ENCODE measurements around the gene SDK1.

Gene SDK1

DNA sequence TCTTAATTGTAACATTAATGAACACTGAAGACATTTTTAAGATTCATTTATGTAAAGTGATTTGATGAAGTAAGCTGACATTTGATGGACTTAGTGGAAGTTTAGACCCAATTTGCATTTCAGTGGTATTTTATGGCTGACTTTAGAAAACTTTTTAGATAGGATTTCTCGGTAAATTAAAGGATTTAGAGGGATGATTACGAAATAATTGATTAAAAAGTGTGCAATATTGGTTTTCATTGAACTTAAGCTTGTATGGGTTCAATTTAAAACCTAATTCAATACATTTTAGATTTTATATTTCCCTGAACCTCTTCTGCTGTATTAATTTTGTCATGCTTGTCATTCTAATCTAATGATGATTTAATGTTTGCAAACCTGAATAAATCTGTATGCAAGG, 135.1 kb downstream of the SDK1 start:
- no peak for DNase-seq (ENCODE audit: low spot score)
- no peak overlapping the region for H3K27ac ChIP-seq
- TF ChIP-seq, protein P1, sequence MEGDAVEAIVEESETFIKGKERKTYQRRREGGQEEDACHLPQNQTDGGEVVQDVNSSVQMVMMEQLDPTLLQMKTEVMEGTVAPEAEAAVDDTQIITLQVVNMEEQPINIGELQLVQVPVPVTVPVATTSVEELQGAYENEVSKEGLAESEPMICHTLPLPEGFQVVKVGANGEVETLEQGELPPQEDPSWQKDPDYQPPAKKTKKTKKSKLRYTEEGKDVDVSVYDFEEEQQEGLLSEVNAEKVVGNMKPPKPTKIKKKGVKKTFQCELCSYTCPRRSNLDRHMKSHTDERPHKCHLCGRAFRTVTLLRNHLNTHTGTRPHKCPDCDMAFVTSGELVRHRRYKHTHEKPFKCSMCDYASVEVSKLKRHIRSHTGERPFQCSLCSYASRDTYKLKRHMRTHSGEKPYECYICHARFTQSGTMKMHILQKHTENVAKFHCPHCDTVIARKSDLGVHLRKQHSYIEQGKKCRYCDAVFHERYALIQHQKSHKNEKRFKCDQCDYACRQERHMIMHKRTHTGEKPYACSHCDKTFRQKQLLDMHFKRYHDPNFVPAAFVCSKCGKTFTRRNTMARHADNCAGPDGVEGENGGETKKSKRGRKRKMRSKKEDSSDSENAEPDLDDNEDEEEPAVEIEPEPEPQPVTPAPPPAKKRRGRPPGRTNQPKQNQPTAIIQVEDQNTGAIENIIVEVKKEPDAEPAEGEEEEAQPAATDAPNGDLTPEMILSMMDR (IDR thresholded peaks at IDR 0.05): no peak
- H3K4me3 ChIP-seq: no peak overlapping the region

DNA sequence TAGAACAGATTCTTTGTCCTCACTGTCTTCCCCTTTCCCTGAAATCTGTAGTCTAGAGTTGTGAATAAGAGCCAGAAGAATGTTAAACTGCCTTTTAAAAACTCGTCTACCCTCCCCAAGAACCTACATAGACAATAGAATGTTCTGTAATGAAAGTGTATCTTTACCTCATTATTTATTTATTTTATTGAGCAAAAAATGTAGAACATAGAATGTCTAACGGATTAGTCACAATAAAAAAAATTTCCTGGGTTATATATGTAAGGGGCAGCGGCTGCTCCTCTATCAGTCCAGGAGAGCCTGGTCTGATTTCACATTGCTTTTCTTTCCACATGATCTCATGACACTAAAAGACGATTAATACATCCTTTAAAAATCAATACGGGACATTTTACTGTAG, 135.7 kb downstream of the SDK1 start:
- Histone ChIP-seq H3K27ac (no peak overlapping the region), H3K4me3 (no peak overlapping the region)
- TF ChIP-seq, protein P1 (IDR thresholded peaks at IDR 0.05): no peak
- DNase-seq (ENCODE audit: low spot score): no peak

DNA sequence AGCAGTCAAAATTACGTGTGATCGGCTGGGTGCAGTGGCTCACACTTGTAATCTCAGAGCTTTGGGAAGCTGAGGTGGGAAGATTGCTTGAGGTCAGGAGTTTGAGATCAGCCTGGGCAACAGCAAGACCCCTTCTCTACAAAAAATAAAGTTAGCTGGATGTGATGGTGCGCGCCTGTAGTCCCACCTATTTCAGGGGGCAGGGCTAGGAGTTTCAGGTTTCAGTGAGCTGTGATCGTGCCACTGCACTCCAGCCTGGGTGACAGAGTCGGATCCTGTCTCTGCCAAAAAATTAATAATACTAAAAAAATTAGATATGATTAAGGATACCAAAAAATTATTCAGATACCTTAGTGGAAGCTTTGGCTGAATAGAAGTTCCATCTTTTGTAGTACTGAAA, 136.4 kb downstream of the SDK1 start:
- Histone ChIP-seq H3K27ac (no peak overlapping the region), H3K4me3 (no peak overlapping the region)
- TF ChIP-seq, protein P1 (IDR thresholded peaks at IDR 0.05): no peak
- DNase-seq (ENCODE audit: low spot score): no peak

DNA sequence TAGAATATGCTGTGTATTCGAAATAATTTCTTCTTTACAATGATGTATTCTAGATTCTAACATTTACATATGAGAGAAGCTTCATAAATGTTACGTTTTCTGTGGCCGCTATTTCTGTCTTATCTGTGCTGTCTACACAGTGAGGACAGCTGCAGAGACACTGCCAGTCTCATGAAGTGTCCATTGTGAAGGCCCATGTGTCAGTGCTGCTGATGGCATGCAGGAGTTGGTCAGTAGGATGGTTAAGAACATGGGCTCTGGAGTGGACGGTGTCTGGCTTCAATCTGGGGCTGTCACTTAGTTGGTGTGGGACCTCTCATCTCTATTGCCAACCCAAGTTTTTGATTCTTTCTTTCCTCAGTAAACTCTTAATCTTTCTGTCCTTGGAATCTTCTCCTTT, 137.3 kb downstream of the SDK1 start:
- TF ChIP-seq, protein P1 (IDR thresholded peaks at IDR 0.05): no peak
- Histone ChIP-seq H3K4me3 (no peak overlapping the region), H3K27ac (no peak overlapping the region)
- DNase-seq (ENCODE audit: low spot score): no peak

DNA sequence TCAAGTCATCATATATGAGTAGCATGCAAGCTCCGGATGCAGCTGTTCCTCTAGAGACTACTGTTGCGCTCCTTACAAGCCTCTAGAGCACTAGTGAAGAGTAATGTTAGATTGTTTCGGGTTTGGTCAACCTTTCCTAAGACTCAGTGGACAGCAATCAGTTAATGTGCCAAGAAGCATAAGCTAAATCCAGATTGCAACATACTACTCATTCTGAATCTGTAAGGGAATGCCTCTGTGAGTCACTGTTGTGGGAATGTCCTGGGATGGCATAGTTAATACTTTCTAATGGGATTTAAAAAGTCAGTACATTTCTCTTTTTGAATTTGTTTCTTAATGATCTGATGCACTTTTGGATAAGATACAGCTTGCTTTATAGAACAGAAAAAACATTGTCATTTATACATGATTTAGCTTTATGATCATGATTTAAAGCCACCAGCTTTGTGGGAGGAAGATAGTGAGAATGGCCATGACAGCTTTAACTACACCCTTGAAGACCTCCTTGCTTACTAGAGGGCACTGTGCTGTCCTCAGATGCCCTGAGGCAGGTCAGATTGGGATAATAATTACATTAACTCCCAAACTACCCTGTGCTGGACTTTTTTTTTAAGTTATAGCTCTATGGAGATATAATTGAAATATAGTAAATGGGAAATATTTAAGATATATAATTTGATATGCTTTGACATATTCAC, 138.4 kb downstream of the SDK1 start:
- DNase-seq (ENCODE audit: low spot score): no peak
- Histone ChIP-seq H3K4me3 (no peak overlapping the region), H3K27ac (no peak overlapping the region)
- TF ChIP-seq, protein P1 (IDR thresholded peaks at IDR 0.05): no peak

DNA sequence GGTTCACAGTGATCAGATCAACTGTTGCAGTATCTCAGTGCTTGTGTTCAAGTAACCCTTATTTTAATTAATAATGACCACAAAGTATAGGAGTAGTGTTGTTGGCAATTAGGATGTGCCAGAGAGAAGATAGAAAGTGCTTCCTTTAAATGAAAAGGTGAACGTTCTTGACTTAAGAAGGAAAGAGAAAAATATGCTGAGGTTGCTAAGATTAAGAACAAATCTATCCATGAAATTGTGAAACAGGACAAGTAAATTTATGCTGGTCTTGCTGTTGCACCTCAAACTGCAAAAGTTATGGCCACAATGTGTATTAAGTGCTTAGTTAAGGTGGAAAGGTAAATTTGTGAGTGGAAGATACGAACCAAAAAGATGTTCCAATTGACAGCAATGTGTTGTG, 139.5 kb downstream of the SDK1 start:
- no peak overlapping the region for H3K27ac ChIP-seq
- DNase-seq (ENCODE audit: low spot score): no peak
- H3K4me3 ChIP-seq: no peak overlapping the region
- TF ChIP-seq, protein P1 (IDR thresholded peaks at IDR 0.05): no peak

DNA sequence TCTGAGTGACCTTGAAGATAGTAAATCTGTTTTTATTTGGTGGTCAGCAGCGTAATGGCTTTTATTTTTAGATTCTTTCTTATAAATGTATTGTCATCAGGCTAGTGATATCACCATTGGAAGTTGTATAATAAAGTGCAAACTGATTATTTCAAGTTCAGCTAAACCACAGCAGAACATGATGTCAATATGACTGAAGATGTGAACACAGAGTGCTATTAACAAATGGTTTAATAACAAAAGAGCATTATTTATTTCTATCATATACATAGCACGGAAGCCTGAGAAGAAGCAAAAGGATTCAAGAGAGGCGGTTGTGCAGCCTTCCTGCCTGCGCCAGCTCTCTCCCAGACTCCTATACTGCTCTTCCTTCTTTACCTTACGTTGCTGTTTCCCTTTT, 142.7 kb downstream of the SDK1 start:
- DNase-seq (ENCODE audit: low spot score): no peak
- TF ChIP-seq, protein P1 (IDR thresholded peaks at IDR 0.05): no peak
- H3K4me3 ChIP-seq: no peak overlapping the region
- H3K27ac ChIP-seq: no peak overlapping the region
